T-helper 2 cell treated with Interferon-gamma antibody and Interleukin-4, amounts not matched to agents 5 μg/mL and 100 μg/mL, for 36 hours (primary cell): Measurements from ENCODE around the gene INTS11.

ENCODE experiments used
- DNase-seq: peaks from one replicate; pipeline ENCODE4 v3.0.0; 2021; ENCODE audit warnings: low spot score
- H3K27ac Mint-ChIP-seq: one replicate; pipeline ENCODE4 v1.8.0; 2021; ENCODE audit warnings: mild to moderate bottlenecking, mixed read lengths
- H3K27me3 Mint-ChIP-seq: one replicate; pipeline ENCODE4 v1.8.0; 2021; ENCODE audit warnings: low read depth, mixed read lengths
- H3K36me3 Mint-ChIP-seq: one replicate; pipeline ENCODE4 v1.8.0; 2021; ENCODE audit warnings: low read depth, mixed read lengths
- H3K4me1 Mint-ChIP-seq: one replicate; pipeline ENCODE4 v1.8.0; 2021; ENCODE audit warnings: low read depth, mixed read lengths
- H3K4me3 Mint-ChIP-seq: one replicate; pipeline ENCODE4 v1.8.0; 2022; ENCODE audit warnings: mild to moderate bottlenecking, moderate library complexity, mixed read lengths
- H3K9me3 Mint-ChIP-seq: one replicate; pipeline ENCODE4 v1.8.0; 2021; ENCODE audit warnings: mixed read lengths

Gene INTS11

GRCh38 chr1:1352786-1353388 lies 28.4 kb upstream of the INTS11 start:
- DNase-seq: no peak
- H3K36me3 Mint-ChIP-seq: no peaks in the 10 kb centered on the region
- H3K4me3 Mint-ChIP-seq: no peak overlapping the region
- H3K27me3 Mint-ChIP-seq: peaks cover 21% of the 10 kb centered on the region
- H3K27ac Mint-ChIP-seq: no peak overlapping the region
- peaks cover 3% of the 10 kb centered on the region for H3K4me1 Mint-ChIP-seq
- no peaks in the 10 kb centered on the region for H3K9me3 Mint-ChIP-seq

GRCh38 chr1:1351511-1352427 lies 27.3 kb upstream of the INTS11 start:
- DNase-seq: no peak
- H3K9me3 Mint-ChIP-seq: no peaks in the 10 kb centered on the region
- peak overlapping the region; percentile 68 for H3K4me3 Mint-ChIP-seq
- peaks cover 5% of the 10 kb centered on the region for H3K4me1 Mint-ChIP-seq
- no peaks in the 10 kb centered on the region for H3K36me3 Mint-ChIP-seq
- peak overlapping the region; percentile 52 for H3K27ac Mint-ChIP-seq
- peaks cover 18% of the 10 kb centered on the region for H3K27me3 Mint-ChIP-seq

- peak within 1 kb of the TSS; percentile 72 for H3K4me3 Mint-ChIP-seq
- peak; percentile 71 for DNase-seq
- H3K27me3 Mint-ChIP-seq: peaks cover 18% of the 10 kb centered on the region
- no peaks in the 10 kb centered on the region for H3K9me3 Mint-ChIP-seq
- H3K27ac Mint-ChIP-seq: peak within 1 kb of the TSS; percentile 49
- no peaks in the 10 kb centered on the region for H3K36me3 Mint-ChIP-seq
- peaks cover 5% of the 10 kb centered on the region for H3K4me1 Mint-ChIP-seq
Observed at GRCh38 chr1:1349256-1350012, 25.0 kb upstream of the INTS11 start, which contains the start of gene DVL1. Gene DVL1 (minus strand): TSS chr1:1349418. CDS start chr1:1349065, 353 bp downstream.

- Mint-ChIP-seq H3K9me3 (no peaks in the 10 kb centered on the region), H3K27me3 (peaks cover 15% of the 10 kb centered on the region), H3K27ac (peak overlapping the region; percentile 49), H3K4me1 (peaks cover 5% of the 10 kb centered on the region), H3K36me3 (no peaks in the 10 kb centered on the region), H3K4me3 (peak overlapping the region; percentile 72)
- DNase-seq: no peak
Observed at GRCh38 chr1:1348420-1349255, 24.2 kb upstream of the INTS11 start.

- peak overlapping the region; percentile 47 for H3K27ac Mint-ChIP-seq
- DNase-seq: no peak
- peak overlapping the region; percentile 72 for H3K4me3 Mint-ChIP-seq
- H3K36me3 Mint-ChIP-seq: no peaks in the 10 kb centered on the region
- H3K4me1 Mint-ChIP-seq: peaks cover 5% of the 10 kb centered on the region
- peaks cover 8% of the 10 kb centered on the region for H3K27me3 Mint-ChIP-seq
- no peaks in the 10 kb centered on the region for H3K9me3 Mint-ChIP-seq
Observed at GRCh38 chr1:1347663-1348419, 23.4 kb upstream of the INTS11 start.

- Mint-ChIP-seq H3K9me3 (no peaks in the 10 kb centered on the region), H3K4me1 (peaks cover 2% of the 10 kb centered on the region), H3K36me3 (no peaks in the 10 kb centered on the region), H3K27ac (peak overlapping the region; percentile 68), H3K4me3 (peak overlapping the region; percentile 72), H3K27me3 (peaks cover under 1% of the 10 kb centered on the region)
- no peak for DNase-seq
Observed at GRCh38 chr1:1347026-1347595, 22.7 kb upstream of the INTS11 start.

- H3K9me3 Mint-ChIP-seq: no peaks in the 10 kb centered on the region
- H3K36me3 Mint-ChIP-seq: peaks cover under 1% of the 10 kb centered on the region
- peaks cover 2% of the 10 kb centered on the region for H3K4me1 Mint-ChIP-seq
- DNase-seq: no peak
- H3K27ac Mint-ChIP-seq: no peak overlapping the region
- no peaks in the 10 kb centered on the region for H3K27me3 Mint-ChIP-seq
- H3K4me3 Mint-ChIP-seq: no peak overlapping the region
Observed at GRCh38 chr1:1346501-1346890, 22.0 kb upstream of the INTS11 start.

GRCh38 chr1:1345860-1346500 lies 21.5 kb upstream of the INTS11 start:
- no peak overlapping the region for H3K4me3 Mint-ChIP-seq
- no peak overlapping the region for H3K27ac Mint-ChIP-seq
- peaks cover 6% of the 10 kb centered on the region for H3K36me3 Mint-ChIP-seq
- no peak for DNase-seq
- no peaks in the 10 kb centered on the region for H3K9me3 Mint-ChIP-seq
- H3K4me1 Mint-ChIP-seq: peaks cover 4% of the 10 kb centered on the region
- H3K27me3 Mint-ChIP-seq: no peaks in the 10 kb centered on the region

GRCh38 chr1:1345384-1345783 lies 20.9 kb upstream of the INTS11 start:
- Mint-ChIP-seq H3K9me3 (no peaks in the 10 kb centered on the region), H3K27ac (no peak overlapping the region), H3K4me1 (peaks cover 6% of the 10 kb centered on the region), H3K4me3 (no peak overlapping the region), H3K27me3 (no peaks in the 10 kb centered on the region), H3K36me3 (peaks cover 11% of the 10 kb centered on the region)
- DNase-seq: no peak

- peaks cover 6% of the 10 kb centered on the region for H3K4me1 Mint-ChIP-seq
- peak; percentile 46 for DNase-seq
- H3K36me3 Mint-ChIP-seq: peaks cover 11% of the 10 kb centered on the region
- no peak overlapping the region for H3K4me3 Mint-ChIP-seq
- H3K27ac Mint-ChIP-seq: no peak overlapping the region
- H3K9me3 Mint-ChIP-seq: no peaks in the 10 kb centered on the region
- no peaks in the 10 kb centered on the region for H3K27me3 Mint-ChIP-seq
Observed at GRCh38 chr1:1344655-1345361, 20.3 kb upstream of the INTS11 start.

GRCh38 chr1:1343811-1344421 lies 19.5 kb upstream of the INTS11 start:
- Mint-ChIP-seq H3K27me3 (no peaks in the 10 kb centered on the region), H3K27ac (no peak overlapping the region), H3K9me3 (no peaks in the 10 kb centered on the region), H3K4me1 (peaks cover 6% of the 10 kb centered on the region), H3K36me3 (peaks cover 11% of the 10 kb centered on the region), H3K4me3 (no peak overlapping the region)
- DNase-seq: no peak
